Panc1 (cell line): ENCODE data around the gene HLA-DRB1. TPM values are rescaled to one million over a fixed set of nuclear protein-coding genes. Genes with fewer than 3 reads are reported as not detected.
"Not testable (repeated sequence)": the region's sequence is repeated elsewhere in the genome, so short reads cannot be mapped to it uniquely, and the experiment has no call there.

Experiments used
- ATAC-seq: fragments of 200-7000 bp; cut with Tn5 transposase; 2 replicates; pipeline ENCODE4 v1.9.1; 2020; ENCODE audit warnings: mild to moderate bottlenecking, moderate library complexity
- BruUV-seq: library from RNA; stranded (reverse); fragments of 400-500 nt; replicated peaks from 2 replicates; lab custom pipeline; 2021; lab: Mats Ljungman, UMichigan
- CTCF ChIA-PET: fragments of 300-600 bp; sonication (Branson Sonifier 250); formaldehyde crosslinking; loops from one replicate; lab custom pipeline; 2022; ENCODE audit warnings: antibody characterized with exemption; lab: Charles Lee
- POLR2A ChIA-PET: fragments of 300-600 bp; sonication (Branson Sonifier 250); formaldehyde crosslinking; loops from one replicate; lab custom pipeline; 2022; ENCODE audit warnings: antibody characterized with exemption; lab: Charles Lee
- DNase-seq: peaks from one replicate; pipeline ENCODE4 v3.0.0-alpha.2; 2010; ENCODE audit warnings: low read depth, low spot score
- H3K27ac ChIP-seq: 2 replicates; pipeline ENCODE4 v1.5.1; 2011; ENCODE audit warnings: mild to moderate bottlenecking, low read length, inconsistent platforms
- H3K27me3 ChIP-seq: fragments of 200-500 bp; sonication (Bioruptor generic); 2 replicates; pipeline ENCODE4 v1.6.0; 2014; ENCODE audit warnings: low read length, inconsistent platforms; ENCODE audit not compliant: control insufficient read depth, insufficient read depth
- H3K36me3 ChIP-seq: fragments of 200-500 bp; sonication (Bioruptor generic); 2 replicates; pipeline ENCODE4 v1.5.1; 2014; ENCODE audit warnings: inconsistent platforms, mild to moderate bottlenecking, low read length, moderate library complexity; ENCODE audit not compliant: control insufficient read depth, insufficient read depth
- H3K4me1 ChIP-seq: 2 replicates; pipeline ENCODE4 v1.5.1; 2011; ENCODE audit warnings: inconsistent platforms, mild to moderate bottlenecking, low read length, moderate library complexity; ENCODE audit not compliant: control insufficient read depth, insufficient read depth
- H3K4me3 ChIP-seq, 2 experiments: 2 replicates each; pipeline ENCODE4 v1.5.1; 2011 to 2012; ENCODE audit warnings: low read depth in 2 of 2, low read length in 2 of 2, mild to moderate bottlenecking in 2 of 2, inconsistent platforms in 1 of 2, moderate library complexity in 1 of 2
- H3K9me3 ChIP-seq: fragments of 200-500 bp; sonication (Bioruptor generic); 2 replicates; pipeline ENCODE4 v1.5.1; 2014; ENCODE audit warnings: low read depth, mild to moderate bottlenecking, inconsistent platforms, low read length, moderate library complexity; ENCODE audit not compliant: control insufficient read depth, insufficient read depth
- POLR2AphosphoS5 ChIP-seq: IDR thresholded peaks from 2 replicates; pipeline ENCODE4 v1.6.1; 2012; ENCODE audit warnings: mild to moderate bottlenecking, low read depth, low read length, moderate library complexity
- SIN3A ChIP-seq: IDR thresholded peaks from 2 replicates; pipeline ENCODE4 v1.6.1; 2012; ENCODE audit warnings: low read depth, mild to moderate bottlenecking, low read length, moderate library complexity, borderline replicate concordance; ENCODE audit not compliant: insufficient read depth
- TCF7L2 ChIP-seq: IDR thresholded peaks from 2 replicates; pipeline ENCODE4 v1.6.1; 2011; ENCODE audit warnings: mild to moderate bottlenecking, low read depth, low read length, inconsistent platforms
- in situ Hi-C: cut with HindIII; loops from 2 replicates; pipeline ENCODE4 v1.10.0; 2016; ENCODE audit warnings: low sequenced_read_pairs, low pct_unique_long_range_greater_than_20kb
- intact Hi-C: fragments of 100-400 bp; cut with micrococcal nuclease; formaldehyde crosslinking; loops from one replicate; pipeline ENCODE4 v1.10.0; 2022; ENCODE audit not compliant: unreplicated experiment
- total RNA-seq: library from RNA; stranded (reverse); gene quantifications from one replicate; pipeline ENCODE4 v1.2.1, GENCODE V29; 2021; ENCODE audit not compliant: unreplicated experiment
- TF ChIP-seq, protein P1 (sequence below), 2 experiments: IDR thresholded peaks; 2 replicates each; pipeline ENCODE4 v1.6.1; 2011 to 2012; ENCODE audit warnings: low read depth in 2 of 2, control low read depth in 1 of 2, low read length in 1 of 2, mild to moderate bottlenecking in 1 of 2, moderate library complexity in 1 of 2; ENCODE audit not compliant: insufficient read depth in 1 of 2
- TF ChIP-seq, protein P2 (sequence below): fragments of 450-650 bp; IDR thresholded peaks from 2 replicates; pipeline ENCODE4 v1.5.1; 2017; ENCODE audit warnings: mild to moderate bottlenecking

HLA-DRB1 gene
- total RNA-seq, 1 experiment from 2014 or later, result 1.1 TPM

DNA sequence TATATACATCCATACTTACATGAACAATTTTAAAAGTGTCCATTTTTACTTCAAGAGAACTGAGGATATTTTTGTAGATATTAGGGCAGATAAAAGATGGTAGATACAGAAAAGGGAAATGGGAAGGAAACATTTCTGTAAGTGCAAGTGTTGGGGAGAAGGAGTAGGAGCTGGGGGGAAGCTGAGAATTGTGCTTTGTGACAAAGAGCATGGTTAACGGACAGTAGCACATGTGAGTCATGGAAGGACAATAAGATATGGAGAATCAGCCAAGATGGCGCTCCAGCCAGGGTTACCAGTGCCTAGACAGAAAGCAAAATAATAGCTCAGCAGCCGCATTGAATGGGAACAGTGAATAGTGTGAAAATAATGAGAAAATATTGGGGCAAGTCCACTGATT, 12.7 kb upstream of the HLA-DRB1 start:
- Histone ChIP-seq H3K4me3 (no peak overlapping the region), H3K9me3 (no peaks in the 10 kb centered on the region), H3K27me3 (no peaks in the 10 kb centered on the region), H3K4me1 (no peaks in the 10 kb centered on the region), H3K27ac (no peak overlapping the region), H3K36me3 (no peaks in the 10 kb centered on the region)
- intact Hi-C loops, result no loop called here
- in situ Hi-C loops, result no loop called here
- ATAC-seq, result no peak
- ChIA-PET POLR2A (interaction anchor here (0.6 kb wide), 1 partner anchor 20 kb away, joined by 3 read pairs; no protein-coding TSS in a partner anchor), CTCF (no interaction called here)
- BruUV-seq, result no TSS peak
- TF ChIP-seq POLR2AphosphoS5 (no peak), TCF7L2 (no peak), SIN3A (no peak)
- TF ChIP-seq, protein P1, sequence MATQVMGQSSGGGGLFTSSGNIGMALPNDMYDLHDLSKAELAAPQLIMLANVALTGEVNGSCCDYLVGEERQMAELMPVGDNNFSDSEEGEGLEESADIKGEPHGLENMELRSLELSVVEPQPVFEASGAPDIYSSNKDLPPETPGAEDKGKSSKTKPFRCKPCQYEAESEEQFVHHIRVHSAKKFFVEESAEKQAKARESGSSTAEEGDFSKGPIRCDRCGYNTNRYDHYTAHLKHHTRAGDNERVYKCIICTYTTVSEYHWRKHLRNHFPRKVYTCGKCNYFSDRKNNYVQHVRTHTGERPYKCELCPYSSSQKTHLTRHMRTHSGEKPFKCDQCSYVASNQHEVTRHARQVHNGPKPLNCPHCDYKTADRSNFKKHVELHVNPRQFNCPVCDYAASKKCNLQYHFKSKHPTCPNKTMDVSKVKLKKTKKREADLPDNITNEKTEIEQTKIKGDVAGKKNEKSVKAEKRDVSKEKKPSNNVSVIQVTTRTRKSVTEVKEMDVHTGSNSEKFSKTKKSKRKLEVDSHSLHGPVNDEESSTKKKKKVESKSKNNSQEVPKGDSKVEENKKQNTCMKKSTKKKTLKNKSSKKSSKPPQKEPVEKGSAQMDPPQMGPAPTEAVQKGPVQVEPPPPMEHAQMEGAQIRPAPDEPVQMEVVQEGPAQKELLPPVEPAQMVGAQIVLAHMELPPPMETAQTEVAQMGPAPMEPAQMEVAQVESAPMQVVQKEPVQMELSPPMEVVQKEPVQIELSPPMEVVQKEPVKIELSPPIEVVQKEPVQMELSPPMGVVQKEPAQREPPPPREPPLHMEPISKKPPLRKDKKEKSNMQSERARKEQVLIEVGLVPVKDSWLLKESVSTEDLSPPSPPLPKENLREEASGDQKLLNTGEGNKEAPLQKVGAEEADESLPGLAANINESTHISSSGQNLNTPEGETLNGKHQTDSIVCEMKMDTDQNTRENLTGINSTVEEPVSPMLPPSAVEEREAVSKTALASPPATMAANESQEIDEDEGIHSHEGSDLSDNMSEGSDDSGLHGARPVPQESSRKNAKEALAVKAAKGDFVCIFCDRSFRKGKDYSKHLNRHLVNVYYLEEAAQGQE (IDR thresholded peaks at IDR 0.05; ENCODE audit: insufficient read depth in 1 of 2, low read depth in 2 of 2, low read length in 1 of 2), result no peak
- DNase-seq, result no peak

DNA sequence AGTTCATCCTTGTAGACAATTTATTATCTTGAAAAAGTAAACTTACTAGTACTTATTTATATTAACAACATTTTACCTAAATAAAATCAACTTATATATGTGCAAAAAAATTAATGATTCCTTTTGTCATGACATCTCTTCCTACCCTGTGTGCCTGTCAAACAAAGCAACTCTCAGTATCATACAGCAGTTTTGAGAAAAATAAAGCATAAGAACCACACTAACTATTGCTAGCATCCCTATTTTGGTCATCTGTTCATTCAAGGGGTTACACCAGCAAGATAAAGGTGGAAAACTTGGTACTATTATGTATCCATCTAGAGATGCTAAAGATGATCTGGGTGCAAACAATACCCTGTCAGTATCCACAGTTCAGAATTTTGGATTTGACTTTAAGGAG, 7.4 kb upstream of the HLA-DRB1 start:
- in situ Hi-C loops (no loop called here), intact Hi-C loops (no loop called here)
- ChIA-PET CTCF (no interaction called here), POLR2A (no interaction called here)
- Histone ChIP-seq H3K36me3 (no peaks in the 10 kb centered on the region), H3K27me3 (no peaks in the 10 kb centered on the region), H3K4me3 (no peak overlapping the region), H3K27ac (no peak overlapping the region), H3K4me1 (no peaks in the 10 kb centered on the region), H3K9me3 (no peaks in the 10 kb centered on the region)
- ATAC-seq (no peak), DNase-seq (no peak)
- TF ChIP-seq SIN3A (no peak), TCF7L2 (no peak), POLR2AphosphoS5 (no peak)
- TF ChIP-seq, protein P2, sequence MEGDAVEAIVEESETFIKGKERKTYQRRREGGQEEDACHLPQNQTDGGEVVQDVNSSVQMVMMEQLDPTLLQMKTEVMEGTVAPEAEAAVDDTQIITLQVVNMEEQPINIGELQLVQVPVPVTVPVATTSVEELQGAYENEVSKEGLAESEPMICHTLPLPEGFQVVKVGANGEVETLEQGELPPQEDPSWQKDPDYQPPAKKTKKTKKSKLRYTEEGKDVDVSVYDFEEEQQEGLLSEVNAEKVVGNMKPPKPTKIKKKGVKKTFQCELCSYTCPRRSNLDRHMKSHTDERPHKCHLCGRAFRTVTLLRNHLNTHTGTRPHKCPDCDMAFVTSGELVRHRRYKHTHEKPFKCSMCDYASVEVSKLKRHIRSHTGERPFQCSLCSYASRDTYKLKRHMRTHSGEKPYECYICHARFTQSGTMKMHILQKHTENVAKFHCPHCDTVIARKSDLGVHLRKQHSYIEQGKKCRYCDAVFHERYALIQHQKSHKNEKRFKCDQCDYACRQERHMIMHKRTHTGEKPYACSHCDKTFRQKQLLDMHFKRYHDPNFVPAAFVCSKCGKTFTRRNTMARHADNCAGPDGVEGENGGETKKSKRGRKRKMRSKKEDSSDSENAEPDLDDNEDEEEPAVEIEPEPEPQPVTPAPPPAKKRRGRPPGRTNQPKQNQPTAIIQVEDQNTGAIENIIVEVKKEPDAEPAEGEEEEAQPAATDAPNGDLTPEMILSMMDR, result no peak
- TF ChIP-seq, protein P1 (IDR thresholded peaks at IDR 0.05; ENCODE audit: insufficient read depth in 1 of 2, low read depth in 2 of 2, low read length in 1 of 2), result no peak
- no TSS peak for BruUV-seq

DNA sequence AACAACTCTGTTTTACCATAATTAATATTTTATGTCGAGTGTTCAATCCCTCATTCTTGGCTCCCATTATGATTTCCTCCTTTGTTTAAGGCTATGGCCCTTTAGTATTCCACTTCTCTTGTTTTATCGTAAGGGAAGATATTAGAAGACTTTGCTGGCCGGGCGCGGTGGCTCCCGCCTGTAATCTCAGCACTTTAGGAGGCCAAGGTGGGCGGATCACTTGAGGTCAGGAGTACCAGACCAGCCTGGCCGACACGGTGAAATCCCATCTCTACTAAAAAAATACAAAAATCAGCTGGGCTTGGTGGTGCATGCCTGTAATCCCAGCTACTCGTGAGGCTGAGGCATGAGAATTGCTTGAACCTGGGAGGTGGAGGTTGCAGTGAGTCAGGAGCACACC, 1.1 kb upstream of the HLA-DRB1 start:
- H3K4me3 ChIP-seq, intact Hi-C loops, CTCF ChIA-PET, H3K27ac ChIP-seq, H3K9me3 ChIP-seq, in situ Hi-C loops, BruUV-seq, DNase-seq, H3K4me1 ChIP-seq, H3K27me3 ChIP-seq, H3K36me3 ChIP-seq, POLR2A ChIA-PET, ATAC-seq: not testable (repeated sequence)
